ENCODE data around the gene MYOM3. TPM values are rescaled to one million over a fixed set of nuclear protein-coding genes. Genes with fewer than 3 reads are reported as not detected.

MYOM3 gene
- total and polyA plus RNA-seq, 2 of the 13 experiments (the other 11 are each of a cell fraction or from before 2014, with no cell fraction given), result 5.8 to 15.3 TPM

GRCh38 chr1:24108334-24109165 lies 3.4 kb downstream of the MYOM3 start (continued):
- TF ChIP-seq ZNF407 (CRISPR knock-in tag; IDR thresholded peaks at IDR 0.05; ENCODE audit: not compliant biosample characterization) (no peak), BCL6 (CRISPR knock-in tag; IDR thresholded peaks at IDR 0.05) (peak; percentile 58; the same call in 1 of the 2 replicates), TBL1XR1 (IDR thresholded peaks at IDR 0.05; ENCODE audit: borderline replicate concordance, low read length, partially characterized antibody) (peak; percentile 55), TERF1 (CRISPR knock-in tag; IDR thresholded peaks at IDR 0.05) (no peak), CBX2 (IDR thresholded peaks at IDR 0.05; ENCODE audit: low read depth, low read length) (no peak), CBX2 (CRISPR knock-in tag; IDR thresholded peaks at IDR 0.05; ENCODE audit: low read depth) (no peak), SMYD3 (CRISPR knock-in tag; IDR thresholded peaks at IDR 0.05) (0 out of 2 replicates have a peak, but pooled peaks have one; percentile 54), ZNF660 (CRISPR knock-in tag; IDR thresholded peaks at IDR 0.05; ENCODE audit: borderline replicate concordance, low read depth) (no peak), ZNF282 (IDR thresholded peaks at IDR 0.05; ENCODE audit: partially characterized antibody) (no peak), ZNF557 (CRISPR knock-in tag; IDR thresholded peaks at IDR 0.05) (no peak)

Data from HepG2 (cell line).